Fibroblast of skin of left quadriceps (primary cell): ENCODE data around the gene ZNF514.
A peak's percentile ranks its signal among the peaks of the same experiment; 100 is the strongest.
"Not testable (repeated sequence)": the region's sequence is repeated elsewhere in the genome, so short reads cannot be mapped to it uniquely, and the experiment has no call there.

Experiments used
- DNase-seq, 2 experiments: peaks; one replicate each; pipeline ENCODE4 v3.0.0-alpha.2; 2013; ENCODE audit warnings: low read depth in 2 of 2

Gene ZNF514

DNA sequence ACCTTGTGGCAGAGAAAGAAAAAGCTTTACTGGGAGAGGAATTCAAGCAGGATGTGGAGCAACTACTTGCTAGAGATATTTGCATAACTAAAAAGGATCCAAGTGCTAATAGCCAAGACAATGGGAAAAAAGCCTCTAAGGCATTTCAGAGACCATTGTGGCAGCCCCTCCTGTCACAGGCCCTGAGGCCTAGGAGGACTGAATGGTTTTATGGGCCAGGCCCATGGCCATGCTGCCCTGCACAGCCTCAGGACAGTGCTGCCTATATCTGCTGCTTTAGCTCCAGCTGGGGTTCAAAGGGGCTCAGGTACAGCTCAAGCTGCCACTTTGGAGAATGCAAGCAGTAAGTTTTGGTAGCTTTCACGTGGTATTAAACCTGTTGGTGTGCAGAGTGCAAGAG lies 20.9 kb downstream of the ZNF514 start:
- no peak for DNase-seq

DNA sequence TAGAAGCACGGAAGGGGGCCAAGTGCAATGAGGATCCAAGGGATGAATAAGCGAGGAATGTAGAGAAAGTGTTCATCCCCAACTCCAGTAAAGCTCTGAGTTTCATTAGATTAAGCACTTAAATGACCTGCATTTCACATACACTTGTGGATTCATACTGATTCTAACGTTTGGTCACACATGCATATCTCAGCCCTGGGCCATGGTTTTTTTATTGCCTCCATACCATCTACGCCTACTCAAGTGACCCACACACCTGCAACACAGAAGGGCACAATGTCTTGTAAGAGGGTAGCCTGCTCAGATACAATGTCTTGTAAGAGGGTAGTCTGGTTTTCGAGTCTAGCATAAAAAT lies 37.5 kb downstream of the ZNF514 start:
- DNase-seq = no peak

DNA sequence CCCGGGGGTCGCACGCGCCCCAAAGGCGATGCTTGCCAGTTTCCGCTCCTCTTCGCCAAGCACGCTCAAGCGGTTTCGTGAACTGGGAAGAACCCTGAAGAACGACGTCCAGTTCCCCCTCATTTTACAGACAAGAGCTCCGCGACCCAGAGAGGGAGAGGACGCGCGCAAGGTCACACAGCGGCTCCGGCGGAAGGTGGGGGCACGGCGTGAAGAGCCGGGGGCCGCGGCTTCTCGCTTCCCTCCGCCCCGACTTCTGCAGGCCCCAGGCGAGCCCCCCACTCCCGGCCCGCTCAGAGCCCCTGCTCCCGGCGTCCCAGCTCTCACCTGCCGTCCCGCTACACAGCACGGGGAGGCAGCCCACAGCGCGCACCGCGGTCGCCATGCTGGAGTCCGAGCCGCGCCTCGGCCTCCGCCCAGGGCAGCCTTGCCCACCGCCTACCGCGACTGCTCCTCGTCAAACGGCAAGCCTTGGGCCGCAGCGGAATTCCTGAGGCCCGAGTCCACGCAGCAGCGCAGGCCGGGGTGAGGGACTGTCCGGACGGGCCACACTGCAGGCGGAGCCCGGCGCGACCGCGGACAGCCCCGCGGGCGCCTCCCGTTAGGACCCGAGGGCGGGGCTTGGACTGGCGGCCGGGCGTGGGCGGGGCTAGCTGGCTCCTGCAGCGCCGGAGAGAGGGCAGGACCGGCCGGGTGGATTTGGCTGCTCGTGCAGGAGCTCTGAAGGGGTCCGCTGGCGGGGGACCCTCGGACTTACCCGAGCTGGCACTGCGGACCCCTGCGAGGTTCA lies 38.0 kb downstream of the ZNF514 start, which contains the start of gene MRPS5:
Gene MRPS5, minus strand, starts transcription at position 402 of the 790 bp plus-strand sequence. Its CDS starts 17 bp downstream, at position 385.
- DNase-seq = peak; percentile 32 to 39

DNA sequence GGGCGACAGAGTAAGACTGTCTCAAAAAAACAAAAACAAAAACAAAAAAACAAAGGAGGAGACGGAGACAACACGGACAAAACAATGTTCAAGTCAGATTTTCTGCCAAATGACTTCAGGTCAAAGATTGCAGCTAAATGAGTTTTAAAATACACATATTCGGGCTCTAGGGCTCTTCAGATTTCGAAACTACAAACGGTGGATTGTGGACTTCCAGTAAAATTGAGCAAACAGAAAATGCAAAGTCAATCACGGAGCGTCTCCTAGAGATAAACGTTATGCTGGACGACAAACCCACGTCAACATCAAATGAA lies 38.6 kb downstream of the ZNF514 start:
- no peak for DNase-seq

DNA sequence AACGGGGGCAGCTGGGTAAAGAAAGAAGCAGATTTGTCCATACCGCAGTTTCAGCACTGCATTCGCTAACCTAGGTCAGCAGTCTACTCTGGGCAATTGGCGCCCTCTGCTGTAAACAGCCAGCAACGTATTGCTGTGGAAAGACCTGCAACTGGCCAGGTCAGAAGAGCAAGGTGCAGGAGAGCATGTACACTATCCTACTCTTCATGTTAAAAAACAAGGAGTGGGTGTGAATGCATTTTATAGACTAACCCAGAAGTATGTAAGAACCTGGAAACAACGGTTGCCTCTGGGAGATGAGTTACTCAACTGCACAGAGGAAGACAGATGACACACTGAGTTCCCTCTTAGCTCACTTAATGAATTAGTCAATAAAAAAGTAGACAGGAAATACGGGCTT lies 44.2 kb downstream of the ZNF514 start:
- DNase-seq = peak in 1 of 2 experiments; percentile 11

DNA sequence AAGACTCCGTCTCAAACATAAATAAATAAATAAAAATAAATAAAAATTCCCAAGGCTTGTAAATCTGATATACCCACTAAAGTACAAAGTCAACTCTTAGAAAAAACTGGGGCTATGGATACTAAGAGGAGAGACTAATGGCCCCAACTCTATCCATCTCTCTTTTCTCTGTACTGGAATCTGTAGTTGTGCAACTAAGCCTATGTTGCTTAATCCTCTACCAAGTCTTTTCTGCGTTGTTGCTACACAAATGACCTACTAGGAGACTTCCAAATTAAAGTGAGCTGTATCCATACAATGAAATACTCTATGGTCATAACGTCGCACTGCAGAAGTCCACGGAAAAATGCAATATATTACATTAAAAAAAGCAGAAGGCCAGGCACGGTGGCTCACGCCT lies 46.2 kb downstream of the ZNF514 start:
- no peak for DNase-seq

DNA sequence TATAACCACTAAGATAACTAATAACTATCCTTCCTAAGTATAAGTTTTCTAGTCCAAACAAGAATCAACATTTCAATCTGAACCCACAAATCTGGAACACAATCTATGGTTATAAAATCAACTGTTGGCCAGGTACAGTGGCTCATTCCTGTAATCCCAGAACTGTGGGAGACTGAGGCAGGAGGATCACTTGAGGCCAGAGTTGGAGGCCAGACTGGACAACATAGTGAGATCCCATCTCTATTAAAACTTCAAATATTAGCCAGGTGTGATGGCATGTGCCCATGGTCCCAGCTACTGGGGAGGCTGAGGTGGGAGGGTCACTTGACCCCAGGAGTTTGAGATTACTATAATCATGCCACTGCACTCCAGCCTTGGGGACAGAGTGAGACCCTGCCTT lies 49.3 kb downstream of the ZNF514 start:
- no peak for DNase-seq

DNA sequence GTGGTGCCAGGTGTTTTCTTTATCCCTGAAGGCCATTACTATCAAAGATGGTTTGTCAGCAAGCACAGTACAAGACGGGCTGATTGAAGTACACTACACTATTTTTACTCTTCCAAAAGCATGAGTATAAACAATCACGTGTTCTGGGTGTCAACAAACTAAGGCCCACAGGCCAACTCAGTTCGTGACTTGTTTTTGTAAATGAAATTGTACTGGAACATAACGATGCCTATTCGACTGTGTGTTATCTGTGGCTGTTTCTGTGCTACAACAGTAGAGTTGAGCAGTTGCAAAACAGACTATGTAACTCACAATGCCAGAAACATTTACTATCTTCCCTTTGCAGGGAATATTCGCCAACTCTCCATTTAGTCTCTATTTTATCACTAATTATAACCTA lies 50.4 kb downstream of the ZNF514 start:
- no peak for DNase-seq

DNA sequence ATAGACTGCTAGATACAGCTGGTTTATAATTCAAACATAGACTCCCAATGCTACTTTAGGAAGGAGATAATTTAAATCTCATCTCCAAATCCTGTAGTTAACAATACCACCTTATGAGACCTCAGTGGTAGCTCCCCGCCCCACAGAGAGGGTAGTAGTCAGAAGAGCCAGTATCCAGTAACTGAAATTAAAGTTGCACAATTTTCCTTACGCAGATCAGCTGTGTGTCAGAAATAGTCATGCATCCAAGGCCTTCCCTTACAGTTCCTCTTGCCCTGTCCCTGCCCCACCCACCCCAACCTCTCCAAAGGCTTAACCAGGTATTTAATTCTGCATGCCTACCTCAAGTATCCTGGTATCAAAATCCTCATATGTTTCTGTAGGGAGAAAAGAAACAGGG lies 53.6 kb downstream of the ZNF514 start:
- DNase-seq = no peak

DNA sequence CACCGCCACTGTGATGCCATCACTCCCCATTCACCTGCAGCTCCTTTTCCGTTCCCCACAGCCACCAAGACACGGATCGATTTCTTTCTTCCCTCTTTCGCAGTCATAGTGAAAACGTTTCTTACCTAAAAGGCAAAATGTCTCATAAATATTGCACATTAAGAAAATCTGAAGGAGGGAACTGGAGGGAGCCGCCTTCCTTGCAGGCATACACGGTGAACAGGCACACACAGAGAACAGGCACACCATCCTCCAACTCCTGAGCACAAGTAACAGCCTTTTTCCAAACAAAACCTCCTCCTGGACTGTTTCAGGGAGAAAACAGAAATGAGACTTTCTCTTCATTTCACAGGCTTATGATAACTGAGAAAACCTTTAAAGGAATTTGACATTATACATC lies 55.0 kb downstream of the ZNF514 start:
- no peak for DNase-seq

DNA sequence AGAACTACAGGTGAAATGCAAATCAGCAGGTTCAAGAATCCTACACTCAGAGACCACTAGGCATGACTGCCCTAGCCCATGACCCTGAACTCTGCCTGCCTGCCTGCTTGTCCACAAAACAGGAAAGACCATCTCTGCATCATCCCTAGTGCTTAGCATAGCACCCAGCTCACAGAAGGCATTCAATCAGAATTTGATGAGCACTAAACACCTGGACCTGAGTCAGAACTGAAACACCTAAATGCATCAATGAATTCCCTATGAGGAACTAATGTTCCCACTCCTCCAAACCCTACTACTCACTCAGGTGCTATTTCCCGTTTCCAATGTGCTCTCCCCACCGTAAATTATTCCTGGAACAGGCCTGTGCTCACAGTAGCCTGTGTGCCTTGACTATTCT lies 59.7 kb downstream of the ZNF514 start:
- no peak for DNase-seq

DNA sequence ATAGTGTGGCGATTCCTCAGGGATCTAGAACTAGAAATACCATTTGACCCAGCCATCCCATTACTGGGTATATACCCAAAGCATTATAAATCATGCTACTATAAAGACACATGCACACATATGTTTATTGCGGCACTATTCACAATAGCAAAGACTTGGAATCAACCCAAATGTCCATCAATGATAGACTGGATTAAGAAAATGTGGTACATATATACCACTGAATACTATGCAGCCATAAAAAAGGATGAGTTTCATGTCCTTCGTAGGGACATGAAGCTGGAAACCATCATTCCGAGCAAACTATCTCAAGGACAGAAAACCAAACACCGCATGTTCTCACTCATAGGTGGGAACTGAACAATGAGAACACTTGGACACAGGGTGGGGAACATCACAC lies 61.4 kb downstream of the ZNF514 start:
- not testable (repeated sequence) for DNase-seq
